Left ventricle myocardium inferior (tissue), 1 donor: ENCODE results near the gene GCK. TPM values are rescaled to one million over a fixed set of nuclear protein-coding genes. Genes with fewer than 3 reads are reported as not detected.
"Not testable (repeated sequence)": the region's sequence is repeated elsewhere in the genome, so short reads cannot be mapped to it uniquely, and the experiment has no call there.

Experiments
- DNase-seq: peaks from one replicate; pipeline ENCODE4 v3.0.0-alpha.2; 2020
- H3K27ac ChIP-seq: fragments of 200-600 bp; replicated peaks from 2 replicates; pipeline ENCODE4 v1.8.0; 2021
- H3K27me3 ChIP-seq: fragments of 200-600 bp; 2 replicates; pipeline ENCODE4 v1.8.0; 2021; ENCODE audit warnings: low read depth
- H3K36me3 ChIP-seq: fragments of 200-600 bp; 2 replicates; pipeline ENCODE4 v1.8.0; 2021
- H3K4me1 ChIP-seq: fragments of 200-600 bp; 2 replicates; pipeline ENCODE4 v1.8.0; 2021
- H3K4me3 ChIP-seq: fragments of 200-600 bp; 2 replicates; pipeline ENCODE4 v1.8.0; 2021; ENCODE audit warnings: mild to moderate bottlenecking, moderate library complexity
- H3K9me3 ChIP-seq: fragments of 200-600 bp; replicated peaks from 2 replicates; pipeline ENCODE4 v1.8.0; 2021
- CTCF ChIP-seq: fragments of 200-600 bp; IDR thresholded peaks from 2 replicates; pipeline ENCODE4 v1.8.0; 2021; ENCODE audit warnings: antibody characterized with exemption, mild to moderate bottlenecking, borderline replicate concordance
- intact Hi-C: fragments of 100-400 bp; cut with micrococcal nuclease; formaldehyde crosslinking; loops from one replicate; pipeline ENCODE4 v1.11.0; 2022
- total RNA-seq: library from RNA; stranded (reverse); fragmentation: NEBNext Ultra II Directional; extraction: Animal tissue kit (Norgen Biotek cat#: 25700); gene quantifications from one replicate; pipeline ENCODE4 v1.2.1, GENCODE V29; 2021
- donor health status: DM: no; HTN: yes; CAD: no; lungs with severe emphysema.

Gene GCK
- total RNA-seq, 1 donor from 2014 or later, result 0.49 TPM

- no peak overlapping the region for H3K4me3 ChIP-seq
- DNase-seq, result no peak
- no peak overlapping the region for H3K27ac ChIP-seq
- no peaks in the 10 kb centered on the region for H3K36me3 ChIP-seq
- no peak for TF ChIP-seq CTCF
- H3K27me3 ChIP-seq, result peaks cover 11% of the 10 kb centered on the region
- no peaks in the 10 kb centered on the region for H3K9me3 ChIP-seq
- intact Hi-C loops, result no loop called here
- peaks cover 10% of the 10 kb centered on the region for H3K4me1 ChIP-seq
These were observed 13.5 kb downstream of the GCK start for GRCh38 chr7:44175730-44176129.

GRCh38 chr7:44174694-44174948 lies 14.6 kb downstream of the GCK start:
- H3K9me3 ChIP-seq, H3K4me3 ChIP-seq, H3K36me3 ChIP-seq, H3K27ac ChIP-seq, intact Hi-C loops, DNase-seq, H3K27me3 ChIP-seq: not testable (repeated sequence)
- H3K4me1 ChIP-seq, result peaks cover 10% of the 10 kb centered on the region

- H3K4me1 ChIP-seq, result peaks cover 10% of the 10 kb centered on the region
- intact Hi-C loops, result no loop called here
- H3K9me3 ChIP-seq, result no peaks in the 10 kb centered on the region
- H3K36me3 ChIP-seq, result no peaks in the 10 kb centered on the region
- DNase-seq, result no peak
- no peak overlapping the region for H3K27ac ChIP-seq
- TF ChIP-seq CTCF, result no peak
- no peak overlapping the region for H3K4me3 ChIP-seq
- peaks cover 6% of the 10 kb centered on the region for H3K27me3 ChIP-seq
These were observed 15.1 kb downstream of the GCK start for GRCh38 chr7:44173911-44174693.

GRCh38 chr7:44172803-44173424 lies 16.3 kb downstream of the GCK start:
- H3K27me3 ChIP-seq, result peaks cover 6% of the 10 kb centered on the region
- H3K4me1 ChIP-seq, result peaks cover 7% of the 10 kb centered on the region
- DNase-seq, result no peak
- H3K9me3 ChIP-seq, result no peaks in the 10 kb centered on the region
- no peak overlapping the region for H3K4me3 ChIP-seq
- TF ChIP-seq CTCF, result no peak
- intact Hi-C loops, result no loop called here
- no peaks in the 10 kb centered on the region for H3K36me3 ChIP-seq
- H3K27ac ChIP-seq, result no peak overlapping the region

GRCh38 chr7:44172352-44172751 lies 16.9 kb downstream of the GCK start:
- Histone ChIP-seq H3K27me3 (peaks cover 6% of the 10 kb centered on the region), H3K36me3 (no peaks in the 10 kb centered on the region), H3K4me1 (peaks cover 1% of the 10 kb centered on the region), H3K4me3 (no peak overlapping the region), H3K27ac (no peak overlapping the region), H3K9me3 (no peaks in the 10 kb centered on the region)
- no peak for DNase-seq
- no peak for TF ChIP-seq CTCF
- intact Hi-C loops, result no loop called here

- H3K4me1 ChIP-seq, H3K4me3 ChIP-seq, H3K36me3 ChIP-seq, DNase-seq, H3K27ac ChIP-seq, H3K9me3 ChIP-seq, intact Hi-C loops, H3K27me3 ChIP-seq: not testable (repeated sequence)
These were observed 17.3 kb downstream of the GCK start for GRCh38 chr7:44171901-44172300.
